ENCODE results near the gene ZFR.

The ZFR gene

GRCh38 chr5:32346869-32347268 is 97.7 kb downstream of the ZFR start:
- Mint-ChIP-seq H3K36me3 (peaks cover 6% of the 10 kb centered on the region in 2 donors), H3K27ac (no peak overlapping the region), H3K9me3 (peaks cover 0 to 5% of the 10 kb centered on the region in 2 donors), H3K4me3 (no peak overlapping the region), H3K4me1 (no peaks in the 10 kb centered on the region), H3K27me3 (no peaks in the 10 kb centered on the region)
- DNase-seq (no peak), ATAC-seq (replicated peaks) (no peak)

- no peaks in the 10 kb centered on the region for H3K27me3 Mint-ChIP-seq
- DNase-seq (no peak), ATAC-seq (replicated peaks) (no peak)
- H3K9me3 Mint-ChIP-seq: peaks cover 4 to 8% of the 10 kb centered on the region in 2 donors
- H3K4me1 Mint-ChIP-seq: no peaks in the 10 kb centered on the region
- no peak overlapping the region for H3K4me3 Mint-ChIP-seq
- H3K36me3 Mint-ChIP-seq: peaks cover 6 to 10% of the 10 kb centered on the region in 2 donors
- H3K27ac Mint-ChIP-seq: no peak overlapping the region
Measured at GRCh38 chr5:32343058-32343672, 101.4 kb downstream of the ZFR start.

- no peak overlapping the region for H3K27ac Mint-ChIP-seq
Measured at GRCh38 chr5:32342656-32343055, 101.9 kb downstream of the ZFR start.

GRCh38 chr5:32339878-32340277 is 104.7 kb downstream of the ZFR start:
- Mint-ChIP-seq H3K27ac (no peak overlapping the region), H3K4me1 (no peaks in the 10 kb centered on the region), H3K4me3 (no peak overlapping the region), H3K27me3 (no peaks in the 10 kb centered on the region), H3K36me3 (peaks cover 0 to 4% of the 10 kb centered on the region in 2 donors), H3K9me3 (peaks cover 3 to 4% of the 10 kb centered on the region in 2 donors)
- DNase-seq (no peak), ATAC-seq (replicated peaks) (no peak)

More at GRCh38 chr5:32342656-32343055, 101.9 kb downstream of the ZFR start:
- H3K4me3 Mint-ChIP-seq: no peak overlapping the region
- peaks cover 4 to 5% of the 10 kb centered on the region in 2 donors for H3K9me3 Mint-ChIP-seq
- H3K27me3 Mint-ChIP-seq: no peaks in the 10 kb centered on the region
- no peak for ATAC-seq (replicated peaks)
- DNase-seq: no peak
- no peaks in the 10 kb centered on the region for H3K4me1 Mint-ChIP-seq
- peaks cover 6 to 7% of the 10 kb centered on the region in 2 donors for H3K36me3 Mint-ChIP-seq

GRCh38 chr5:32339198-32339597 is 105.3 kb downstream of the ZFR start:
- no peaks in the 10 kb centered on the region for H3K4me1 Mint-ChIP-seq
- no peak overlapping the region for H3K4me3 Mint-ChIP-seq
- DNase-seq (no peak), ATAC-seq (replicated peaks) (no peak)
- no peak overlapping the region for H3K27ac Mint-ChIP-seq
- peaks cover 3 to 4% of the 10 kb centered on the region in 2 donors for H3K9me3 Mint-ChIP-seq
- no peaks in the 10 kb centered on the region for H3K27me3 Mint-ChIP-seq
- peaks cover 0 to 4% of the 10 kb centered on the region in 2 donors for H3K36me3 Mint-ChIP-seq

- Mint-ChIP-seq H3K4me3 (no peak overlapping the region), H3K27ac (no peak overlapping the region), H3K27me3 (no peaks in the 10 kb centered on the region), H3K9me3 (no peaks in the 10 kb centered on the region), H3K36me3 (no peaks in the 10 kb centered on the region), H3K4me1 (peaks cover 0 to 2% of the 10 kb centered on the region in 2 donors)
- DNase-seq (no peak), ATAC-seq (replicated peaks) (no peak)
Measured at GRCh38 chr5:32332966-32333365, 111.6 kb downstream of the ZFR start.

- Mint-ChIP-seq H3K27ac (no peak overlapping the region), H3K36me3 (no peaks in the 10 kb centered on the region), H3K27me3 (no peaks in the 10 kb centered on the region), H3K9me3 (no peaks in the 10 kb centered on the region), H3K4me1 (peaks cover 0 to 2% of the 10 kb centered on the region in 2 donors), H3K4me3 (no peak overlapping the region)
- ATAC-seq (replicated peaks) (no peak), DNase-seq (no peak)
Measured at GRCh38 chr5:32332361-32332760, 112.2 kb downstream of the ZFR start.

- ATAC-seq (replicated peaks) (no peak), DNase-seq (no peak)
- Mint-ChIP-seq H3K36me3 (no peaks in the 10 kb centered on the region), H3K4me3 (no peak overlapping the region), H3K27ac (no peak overlapping the region), H3K4me1 (peaks cover 0 to 2% of the 10 kb centered on the region in 2 donors), H3K27me3 (no peaks in the 10 kb centered on the region), H3K9me3 (no peaks in the 10 kb centered on the region)
Measured at GRCh38 chr5:32331935-32332274, 112.6 kb downstream of the ZFR start.

GRCh38 chr5:32331217-32331934 is 113.2 kb downstream of the ZFR start:
- Mint-ChIP-seq H3K36me3 (no peaks in the 10 kb centered on the region), H3K27me3 (no peaks in the 10 kb centered on the region), H3K4me1 (peaks cover 0 to 2% of the 10 kb centered on the region in 2 donors), H3K4me3 (no peak overlapping the region), H3K27ac (no peak overlapping the region), H3K9me3 (no peaks in the 10 kb centered on the region)
- ATAC-seq (replicated peaks) (no peak), DNase-seq (no peak)

- DNase-seq: no peak
- Mint-ChIP-seq H3K27me3 (no peaks in the 10 kb centered on the region), H3K27ac (no peak overlapping the region), H3K36me3 (no peaks in the 10 kb centered on the region), H3K4me3 (no peak overlapping the region), H3K4me1 (peaks cover 0 to 2% of the 10 kb centered on the region in 2 donors), H3K9me3 (no peaks in the 10 kb centered on the region)
- ATAC-seq (replicated peaks): no peak
Measured at GRCh38 chr5:32330126-32330971, 114.2 kb downstream of the ZFR start.

GRCh38 chr5:32329395-32329834 is 115.1 kb downstream of the ZFR start:
- no peaks in the 10 kb centered on the region for H3K27me3 Mint-ChIP-seq
- no peaks in the 10 kb centered on the region for H3K9me3 Mint-ChIP-seq
- no peak overlapping the region for H3K27ac Mint-ChIP-seq
- H3K4me3 Mint-ChIP-seq: no peak overlapping the region
- H3K36me3 Mint-ChIP-seq: no peaks in the 10 kb centered on the region
- peak; percentile 39 for DNase-seq
- peak; percentile 84 to 92 for ATAC-seq (replicated peaks)
- H3K4me1 Mint-ChIP-seq: peaks cover 0 to 2% of the 10 kb centered on the region in 2 donors

- peaks cover 6% of the 10 kb centered on the region in 2 donors for H3K9me3 Mint-ChIP-seq
- no peaks in the 10 kb centered on the region for H3K27me3 Mint-ChIP-seq
- H3K4me3 Mint-ChIP-seq: no peak overlapping the region
- DNase-seq: no peak
- no peak overlapping the region for H3K27ac Mint-ChIP-seq
- H3K36me3 Mint-ChIP-seq: peaks cover 5% of the 10 kb centered on the region in 2 donors
- peaks cover 4 to 5% of the 10 kb centered on the region in 2 donors for H3K4me1 Mint-ChIP-seq
- no peak for ATAC-seq (replicated peaks)
Measured at GRCh38 chr5:32326216-32326772, 118.2 kb downstream of the ZFR start.

GRCh38 chr5:32325616-32326015 is 118.9 kb downstream of the ZFR start:
- peaks cover 4 to 5% of the 10 kb centered on the region in 2 donors for H3K4me1 Mint-ChIP-seq
- no peak overlapping the region for H3K27ac Mint-ChIP-seq
- H3K36me3 Mint-ChIP-seq: peaks cover 5% of the 10 kb centered on the region in 2 donors
- ATAC-seq (replicated peaks): no peak
- no peaks in the 10 kb centered on the region for H3K27me3 Mint-ChIP-seq
- no peak for DNase-seq
- H3K9me3 Mint-ChIP-seq: peaks cover 6% of the 10 kb centered on the region in 2 donors
- H3K4me3 Mint-ChIP-seq: no peak overlapping the region

- Mint-ChIP-seq H3K4me1 (peaks cover 4 to 5% of the 10 kb centered on the region in 2 donors), H3K27ac (no peak overlapping the region), H3K9me3 (peaks cover 6% of the 10 kb centered on the region in 2 donors), H3K27me3 (no peaks in the 10 kb centered on the region), H3K36me3 (peaks cover 5% of the 10 kb centered on the region in 2 donors), H3K4me3 (no peak overlapping the region)
- no peak for DNase-seq
- ATAC-seq (replicated peaks): peak in 1 of 2 donors; percentile 46
Measured at GRCh38 chr5:32325062-32325461, 119.5 kb downstream of the ZFR start.

Measured in stimulated activated naive B cell treated with anti-CD40 and anti-IgM and Interleukin-4, amounts not matched to agents 10 μg/mL and 1 μg/mL and 100 μg/mL, for 72 hours (primary cell).